SK-N-SH treated with all-trans-retinoic acid at 6 μM for 48 hours (cell line): Measurements from ENCODE around the gene TAF12.
"Not testable (repeated sequence)": the region's sequence is repeated elsewhere in the genome, so short reads cannot be mapped to it uniquely, and the experiment has no call there.

Experiments used
- ARNTL ChIP-seq: fragments of 450-650 bp; formaldehyde crosslinking; IDR thresholded peaks from 2 replicates; pipeline ENCODE4 v1.5.0; 2020; ENCODE audit warnings: low read depth, mild to moderate bottlenecking, moderate library complexity, borderline replicate concordance
- TF ChIP-seq, protein P1 (sequence below): fragments of 250-450 bp; sonication (Bioruptor Pico); IDR thresholded peaks from 2 replicates; pipeline ENCODE4 v1.8.0; 2020; ENCODE audit warnings: mild to moderate bottlenecking, moderate library complexity, borderline replicate concordance

DNA sequence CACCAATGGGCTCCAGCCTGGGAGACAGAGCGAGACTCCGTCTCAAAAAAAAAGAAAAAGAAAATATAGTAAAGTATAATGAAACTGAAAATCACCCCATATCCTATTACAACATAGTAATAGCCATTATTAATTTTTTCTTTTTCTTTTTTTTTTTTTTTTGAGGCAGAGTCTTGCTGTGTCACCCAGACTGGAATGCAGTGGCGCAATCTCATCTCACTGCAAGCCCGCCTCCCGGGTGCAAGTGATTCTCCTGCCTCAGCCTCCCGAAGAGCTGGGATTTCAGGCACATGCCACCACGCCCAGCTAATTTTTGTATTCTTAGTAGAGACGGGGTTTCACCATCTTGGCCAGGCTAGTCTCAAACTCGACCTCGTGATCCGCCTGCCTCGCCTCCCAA is 70.0 kb downstream of the TAF12 start:
- TF ChIP-seq, protein P1, sequence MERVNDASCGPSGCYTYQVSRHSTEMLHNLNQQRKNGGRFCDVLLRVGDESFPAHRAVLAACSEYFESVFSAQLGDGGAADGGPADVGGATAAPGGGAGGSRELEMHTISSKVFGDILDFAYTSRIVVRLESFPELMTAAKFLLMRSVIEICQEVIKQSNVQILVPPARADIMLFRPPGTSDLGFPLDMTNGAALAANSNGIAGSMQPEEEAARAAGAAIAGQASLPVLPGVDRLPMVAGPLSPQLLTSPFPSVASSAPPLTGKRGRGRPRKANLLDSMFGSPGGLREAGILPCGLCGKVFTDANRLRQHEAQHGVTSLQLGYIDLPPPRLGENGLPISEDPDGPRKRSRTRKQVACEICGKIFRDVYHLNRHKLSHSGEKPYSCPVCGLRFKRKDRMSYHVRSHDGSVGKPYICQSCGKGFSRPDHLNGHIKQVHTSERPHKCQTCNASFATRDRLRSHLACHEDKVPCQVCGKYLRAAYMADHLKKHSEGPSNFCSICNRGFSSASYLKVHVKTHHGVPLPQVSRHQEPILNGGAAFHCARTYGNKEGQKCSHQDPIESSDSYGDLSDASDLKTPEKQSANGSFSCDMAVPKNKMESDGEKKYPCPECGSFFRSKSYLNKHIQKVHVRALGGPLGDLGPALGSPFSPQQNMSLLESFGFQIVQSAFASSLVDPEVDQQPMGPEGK (CRISPR knock-in tag), result not testable (repeated sequence)
- not testable (repeated sequence) for TF ChIP-seq ARNTL (CRISPR knock-in tag)
